Esophagus mucosa (tissue), 1 donor: ENCODE measurements around the gene ZNF91. TPM values are rescaled to one million over a fixed set of nuclear protein-coding genes. Genes with fewer than 3 reads are reported as not detected.
A peak's percentile ranks its signal among the peaks of the same experiment; 100 is the strongest.
"Not testable (repeated sequence)": the region's sequence is repeated elsewhere in the genome, so short reads cannot be mapped to it uniquely, and the experiment has no call there.

Source experiments
- ATAC-seq: fragments of 200-7000 bp; cut with Tn5 transposase; one replicate; pipeline ENCODE4 v1.9.1; 2020
- total RNA-seq: library from RNA; stranded (reverse); gene quantifications from one replicate; pipeline ENCODE4 v1.2.4, GENCODE V29; 2023
- donor health status: DM: yes; HTN: yes; CAD: no.

The ZNF91 gene
- total RNA-seq, 1 donor from 2014 or later, result 19.1 TPM

GRCh38 chr19:23315286-23315685, 80.0 kb downstream of the ZNF91 start:
- no peak for ATAC-seq

GRCh38 chr19:23314505-23315251, 80.6 kb downstream of the ZNF91 start:
- ATAC-seq, result no peak

- ATAC-seq, result no peak
Measured at GRCh38 chr19:23313196-23313595, 82.1 kb downstream of the ZNF91 start.

GRCh38 chr19:23312515-23312914, 82.8 kb downstream of the ZNF91 start:
- peak; percentile 33 for ATAC-seq

- ATAC-seq, result no peak
Measured at GRCh38 chr19:23311551-23311950, 83.7 kb downstream of the ZNF91 start.

- no peak for ATAC-seq
Measured at GRCh38 chr19:23310729-23311211, 84.5 kb downstream of the ZNF91 start.

GRCh38 chr19:23309926-23310325, 85.3 kb downstream of the ZNF91 start:
- ATAC-seq, result no peak

- ATAC-seq, result no peak
Measured at GRCh38 chr19:23305555-23305954, 89.7 kb downstream of the ZNF91 start.

GRCh38 chr19:23304238-23304637, 91.0 kb downstream of the ZNF91 start:
- ATAC-seq, result no peak

- no peak for ATAC-seq
Measured at GRCh38 chr19:23294141-23294540, 101.1 kb downstream of the ZNF91 start.

- not testable (repeated sequence) for ATAC-seq
Measured at GRCh38 chr19:23289966-23290365, 105.3 kb downstream of the ZNF91 start.

Other genes starting within 250 kb of the ZNF91 start
- gene ZNF724, start 145.1 kb downstream of the ZNF91 start, total RNA-seq, result 2.6 TPM